CD14-positive monocyte (primary cell): Measurements from ENCODE around the gene DOCK4. TPM values are rescaled to one million over a fixed set of nuclear protein-coding genes. Genes with fewer than 3 reads are reported as not detected.

Source experiments
- DNase-seq, 3 donors: peaks; one replicate each; pipeline ENCODE4 v3.0.0-alpha.2; 2011 to 2022
- H2AFZ ChIP-seq: 2 replicates; pipeline ENCODE4 v1.6.0; 2012; ENCODE audit warnings: mild to moderate bottlenecking, low read depth, low read length, inconsistent platforms; ENCODE audit not compliant: insufficient read depth, poor library complexity, severe bottlenecking
- H3K27ac ChIP-seq, 2 donors: 1 replicate in 1 of 2; 2 replicates in 1 of 2; pipeline ENCODE4 v1.5.1; 2012 to 2013; ENCODE audit warnings: low read length in 2 of 2, control low read depth in 1 of 2, inconsistent platforms in 1 of 2, low read depth in 1 of 2, mild to moderate bottlenecking in 1 of 2
- H3K27me3 ChIP-seq, 2 donors: one replicate each; pipeline versions ENCODE4 v1.6.0 to v1.6.1; 2011 to 2013; ENCODE audit warnings: low read length in 2 of 2; ENCODE audit not compliant: control insufficient read depth in 2 of 2, insufficient read depth in 2 of 2
- H3K36me3 ChIP-seq, 2 donors: replicated peaks in 1 of 2; 1 replicate in 1 of 2; 2 replicates in 1 of 2; pipeline versions ENCODE4 v1.5.1 to v1.6.1; 2012 to 2013; ENCODE audit warnings: low read length in 2 of 2, control low read depth in 1 of 2, inconsistent platforms in 1 of 2, mild to moderate bottlenecking in 1 of 2; ENCODE audit not compliant: insufficient read depth in 2 of 2, control insufficient read depth in 1 of 2
- H3K4me1 ChIP-seq, 2 donors: 1 replicate in 1 of 2; 2 replicates in 1 of 2; pipeline versions ENCODE4 v1.5.1 to v1.6.1; 2012 to 2013; ENCODE audit warnings: low read length in 2 of 2, control low read depth in 1 of 2, inconsistent platforms in 1 of 2, mild to moderate bottlenecking in 1 of 2, moderate library complexity in 1 of 2; ENCODE audit not compliant: insufficient read depth in 2 of 2, control insufficient read depth in 1 of 2
- H3K4me2 ChIP-seq: replicated peaks from 2 replicates; pipeline ENCODE3; 2012; ENCODE audit warnings: low read length, moderate library complexity, mild to moderate bottlenecking; ENCODE audit not compliant: poor library complexity, severe bottlenecking; ENCODE audit errors: extremely low read depth
- H3K4me3 ChIP-seq, 3 experiments: fragments of 200-600 bp in 1 of 3; sonication (generic) in 1 of 3; replicated peaks in 1 of 3; 1 replicate in 2 of 3; 2 replicates in 1 of 3; pipeline ENCODE4 v1.5.1; 2011 to 2013; ENCODE audit warnings: low read length in 3 of 3, mild to moderate bottlenecking in 3 of 3, control low read depth in 2 of 3, low read depth in 2 of 3, inconsistent platforms in 1 of 3, moderate library complexity in 1 of 3
- H3K79me2 ChIP-seq: 2 replicates; pipeline ENCODE4 v1.6.0; 2012; ENCODE audit warnings: mild to moderate bottlenecking, control low read depth, inconsistent platforms, low read length, moderate library complexity; ENCODE audit not compliant: insufficient read depth
- H3K9ac ChIP-seq: 2 replicates; pipeline ENCODE4 v1.6.0; 2017; ENCODE audit warnings: low read length, mild to moderate bottlenecking; ENCODE audit not compliant: insufficient read depth, poor library complexity, severe bottlenecking
- H3K9me3 ChIP-seq, 2 donors: replicated peaks in 1 of 2; 1 replicate in 1 of 2; 2 replicates in 1 of 2; pipeline versions ENCODE4 v1.5.1 to v1.6.1; 2012 to 2013; ENCODE audit warnings: low read length in 2 of 2, control low read depth in 1 of 2; ENCODE audit not compliant: control insufficient read depth in 1 of 2, insufficient read depth in 1 of 2
- H4K20me1 ChIP-seq: 2 replicates; pipeline ENCODE4 v1.6.0; 2012; ENCODE audit warnings: mild to moderate bottlenecking, low read length, control low read depth, moderate library complexity; ENCODE audit not compliant: insufficient read depth
- H3K27ac Mint-ChIP-seq, 7 donors: one replicate each; pipeline ENCODE4 v1.8.0; 2020; ENCODE audit warnings: mild to moderate bottlenecking in 7 of 7, mixed read lengths in 7 of 7, moderate library complexity in 6 of 7, inconsistent platforms in 2 of 7
- H3K27me3 Mint-ChIP-seq, 3 donors: one replicate each; pipeline ENCODE4 v1.8.0; 2021 to 2022; ENCODE audit warnings: low read depth in 3 of 3, mild to moderate bottlenecking in 3 of 3, mixed read lengths in 3 of 3, moderate library complexity in 3 of 3, inconsistent platforms in 1 of 3
- H3K36me3 Mint-ChIP-seq, 2 donors: one replicate each; pipeline ENCODE4 v1.8.0; 2020; ENCODE audit warnings: mixed read lengths in 2 of 2, inconsistent platforms in 1 of 2, mild to moderate bottlenecking in 1 of 2
- H3K4me1 Mint-ChIP-seq: one replicate; pipeline ENCODE4 v1.8.0; 2020; ENCODE audit warnings: mild to moderate bottlenecking, mixed read lengths
- H3K4me3 Mint-ChIP-seq, 2 donors: one replicate each; pipeline ENCODE4 v1.8.0; 2020; ENCODE audit warnings: mild to moderate bottlenecking in 2 of 2, mixed read lengths in 2 of 2, moderate library complexity in 1 of 2
- H3K9me3 Mint-ChIP-seq, 7 donors: one replicate each; pipeline ENCODE4 v1.8.0; 2020 to 2022; ENCODE audit warnings: mixed read lengths in 7 of 7, mild to moderate bottlenecking in 6 of 7, moderate library complexity in 6 of 7, inconsistent platforms in 2 of 7
- WGBS: methylation state at CpG from one replicate; pipeline ENCODE4 v1.1.5; 2013; ENCODE audit warnings: missing lambda C conversion rate; ENCODE audit not compliant: insufficient coverage; 5-methylcytosine and 5-hydroxymethylcytosine counted together
- intact Hi-C, 2 donors: fragments of 100-400 bp; cut with micrococcal nuclease; formaldehyde crosslinking; loops; one replicate each; pipeline versions ENCODE4 v1.15.0 to v1.15.1; 2023
- polyA plus RNA-seq, 3 donors: library from polyadenylated mRNA; depleted of rRNA in 1 of 3; unstranded in 2 of 3; stranded (reverse) in 1 of 3; fragments of 300-500 nt in 2 of 3; fragments of >200 nt in 1 of 3; fragmentation: Illumina TruSeq in 2 of 3; gene quantifications; 1 replicate in 2 of 3; 2 replicates in 1 of 3; pipeline ENCODE4 v1.2.3, GENCODE V29; 2012 to 2021
- TF ChIP-seq, protein P1 (sequence below): fragments of 200-600 bp; IDR thresholded peaks from one replicate; pipeline ENCODE4 v1.8.0; 2022; ENCODE audit warnings: antibody characterized with exemption, mild to moderate bottlenecking

The DOCK4 gene
- polyA plus RNA-seq, 3 donors: 1.3 to 5.0 (median 2.7) TPM

DNA sequence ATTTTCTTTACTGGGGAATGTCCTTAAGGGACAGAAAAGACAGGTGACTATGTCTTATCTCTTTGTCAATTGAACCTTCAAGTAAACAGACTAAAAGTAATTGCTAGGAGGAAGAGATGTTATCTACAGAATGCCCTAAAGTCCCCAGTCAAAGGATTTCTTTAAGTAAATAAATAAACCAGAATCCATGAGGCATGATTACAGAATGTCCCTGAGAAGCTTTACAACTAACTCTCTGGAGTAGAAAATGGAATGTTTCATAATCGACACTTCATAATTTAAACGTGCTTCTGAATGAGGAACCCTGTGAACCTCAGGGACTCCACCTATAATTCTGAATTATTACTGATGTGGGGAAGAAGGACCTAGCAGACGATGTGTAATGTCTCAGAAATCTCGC lies 456.0 kb downstream of the DOCK4 start:
- H3K79me2 ChIP-seq: no peaks in the 10 kb centered on the region
- TF ChIP-seq, protein P1, sequence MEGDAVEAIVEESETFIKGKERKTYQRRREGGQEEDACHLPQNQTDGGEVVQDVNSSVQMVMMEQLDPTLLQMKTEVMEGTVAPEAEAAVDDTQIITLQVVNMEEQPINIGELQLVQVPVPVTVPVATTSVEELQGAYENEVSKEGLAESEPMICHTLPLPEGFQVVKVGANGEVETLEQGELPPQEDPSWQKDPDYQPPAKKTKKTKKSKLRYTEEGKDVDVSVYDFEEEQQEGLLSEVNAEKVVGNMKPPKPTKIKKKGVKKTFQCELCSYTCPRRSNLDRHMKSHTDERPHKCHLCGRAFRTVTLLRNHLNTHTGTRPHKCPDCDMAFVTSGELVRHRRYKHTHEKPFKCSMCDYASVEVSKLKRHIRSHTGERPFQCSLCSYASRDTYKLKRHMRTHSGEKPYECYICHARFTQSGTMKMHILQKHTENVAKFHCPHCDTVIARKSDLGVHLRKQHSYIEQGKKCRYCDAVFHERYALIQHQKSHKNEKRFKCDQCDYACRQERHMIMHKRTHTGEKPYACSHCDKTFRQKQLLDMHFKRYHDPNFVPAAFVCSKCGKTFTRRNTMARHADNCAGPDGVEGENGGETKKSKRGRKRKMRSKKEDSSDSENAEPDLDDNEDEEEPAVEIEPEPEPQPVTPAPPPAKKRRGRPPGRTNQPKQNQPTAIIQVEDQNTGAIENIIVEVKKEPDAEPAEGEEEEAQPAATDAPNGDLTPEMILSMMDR: no peak
- H3K9me3 Mint-ChIP-seq: no peaks in the 10 kb centered on the region
- no peaks in the 10 kb centered on the region for H3K9me3 ChIP-seq
- no peak overlapping the region for H2AFZ ChIP-seq
- H3K27me3 ChIP-seq: no peaks in the 10 kb centered on the region
- H3K27me3 Mint-ChIP-seq: no peaks in the 10 kb centered on the region
- H3K4me3 ChIP-seq: no peak overlapping the region
- H3K4me2 ChIP-seq: no peak overlapping the region
- intact Hi-C loops: loop anchor here (5.0 to 10.0 kb wide), 3 partner anchors 662 to 1145 kb away; no protein-coding TSS in a partner anchor
- H3K4me1 Mint-ChIP-seq: no peaks in the 10 kb centered on the region
- no peaks in the 10 kb centered on the region for H4K20me1 ChIP-seq
- no peak overlapping the region for H3K9ac ChIP-seq
- H3K27ac ChIP-seq: no peak overlapping the region
- DNase-seq: no peak
- no peaks in the 10 kb centered on the region for H3K4me1 ChIP-seq
- WGBS: no CpG with 5 or more reads among the region's 4 CpGs
- no peak overlapping the region for H3K4me3 Mint-ChIP-seq
- H3K36me3 ChIP-seq: no peaks in the 10 kb centered on the region
- H3K27ac Mint-ChIP-seq: no peak overlapping the region
- no peaks in the 10 kb centered on the region for H3K36me3 Mint-ChIP-seq

DNA sequence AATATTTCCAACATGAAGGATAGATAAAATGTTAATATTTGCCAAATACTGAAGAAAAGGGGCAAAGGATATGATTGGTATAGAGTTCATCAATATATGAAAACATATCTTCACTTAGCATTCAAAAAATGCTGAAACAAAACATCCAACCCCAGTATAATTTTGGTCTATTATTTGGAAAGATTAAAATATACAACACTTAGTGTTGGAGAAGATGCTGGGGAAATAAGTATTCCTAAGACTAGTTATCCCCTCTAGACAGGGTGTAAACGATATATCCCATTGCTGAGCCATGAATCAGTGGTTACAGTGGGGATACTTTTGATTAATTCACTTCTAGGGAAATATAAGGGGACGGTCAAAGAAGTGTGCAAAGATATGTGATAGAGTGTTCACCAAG lies 456.6 kb downstream of the DOCK4 start:
- H3K4me2 ChIP-seq: no peak overlapping the region
- DNase-seq: no peak
- no peak overlapping the region for H2AFZ ChIP-seq
- H3K4me3 ChIP-seq: no peak overlapping the region
- no peaks in the 10 kb centered on the region for H3K79me2 ChIP-seq
- H3K4me1 ChIP-seq: no peaks in the 10 kb centered on the region
- Mint-ChIP-seq H3K27ac (no peak overlapping the region), H3K4me1 (peaks cover 3% of the 10 kb centered on the region), H3K36me3 (no peaks in the 10 kb centered on the region), H3K27me3 (no peaks in the 10 kb centered on the region), H3K9me3 (no peaks in the 10 kb centered on the region), H3K4me3 (no peak overlapping the region)
- TF ChIP-seq, protein P1: no peak
- no peaks in the 10 kb centered on the region for H3K27me3 ChIP-seq
- intact Hi-C loops: loop anchor here (5.0 to 10.0 kb wide), 4 partner anchors 663 to 1145 kb away; no protein-coding TSS in a partner anchor
- no peaks in the 10 kb centered on the region for H3K9me3 ChIP-seq
- no peaks in the 10 kb centered on the region for H3K36me3 ChIP-seq
- no peaks in the 10 kb centered on the region for H4K20me1 ChIP-seq
- H3K9ac ChIP-seq: no peak overlapping the region
- H3K27ac ChIP-seq: no peak overlapping the region
- no CpG with 5 or more reads among the region's 2 CpGs for WGBS
